Erythroblast (primary cell): ENCODE measurements around the gene PNMA6A.
"Not testable (repeated sequence)": the region's sequence is repeated elsewhere in the genome, so short reads cannot be mapped to it uniquely, and the experiment has no call there.

Experiments
- GATA1 ChIP-seq: IDR thresholded peaks from 2 replicates; pipeline ENCODE4 v1.6.1; 2011; ENCODE audit warnings: low read depth, mild to moderate bottlenecking, control low read depth, low read length, moderate library complexity
- POLR2A ChIP-seq: IDR thresholded peaks from 2 replicates; pipeline ENCODE4 v1.6.1; 2011; ENCODE audit warnings: mild to moderate bottlenecking, low read length

GRCh38 chrX:153110735-153111134 lies 38.5 kb downstream of the PNMA6A start:
- TF ChIP-seq POLR2A, GATA1: not testable (repeated sequence)
